Thoracic aorta (tissue), 2 donors: ENCODE results near the gene ANKRD49. TPM values are rescaled to one million over a fixed set of nuclear protein-coding genes. Genes with fewer than 3 reads are reported as not detected.
A peak's percentile ranks its signal among the peaks of the same experiment; 100 is the strongest.

Experiments
- ATAC-seq: fragments of 150-250 bp; one replicate; pipeline ENCODE4 v1.8.0; 2017; ENCODE audit warnings: low read depth; ENCODE audit not compliant: insufficient number of reproducible peaks, low FRiP score
- DNase-seq: peaks from one replicate; pipeline ENCODE4 v3.0.0-alpha.2; 2020; ENCODE audit warnings: low spot score
- H3K27ac ChIP-seq, 2 donors: fragments of 200-600 bp; sonication (generic); 1 replicate in 1 of 2; 2 replicates in 1 of 2; pipeline ENCODE4 v1.5.1; 2016; ENCODE audit warnings: mild to moderate bottlenecking in 2 of 2, moderate library complexity in 2 of 2
- H3K27me3 ChIP-seq: fragments of 200-600 bp; sonication (generic); replicated peaks from 2 replicates; pipeline ENCODE4 v1.6.0; 2016; ENCODE audit warnings: mild to moderate bottlenecking; ENCODE audit not compliant: insufficient read depth
- H3K36me3 ChIP-seq: fragments of 200-600 bp; sonication (generic); one replicate; pipeline ENCODE4 v1.5.1; 2016
- H3K4me1 ChIP-seq, 2 donors: fragments of 200-600 bp; sonication (generic); 1 replicate in 1 of 2; 2 replicates in 1 of 2; pipeline versions ENCODE4 v1.5.1 to v1.6.0; 2016; ENCODE audit warnings: low read depth in 2 of 2, mild to moderate bottlenecking in 1 of 2; ENCODE audit not compliant: control insufficient read depth in 1 of 2
- H3K4me3 ChIP-seq: fragments of 200-600 bp; sonication (generic); 2 replicates; pipeline ENCODE4 v1.5.1; 2016; ENCODE audit warnings: mild to moderate bottlenecking
- H3K9me3 ChIP-seq: fragments of 200-600 bp; sonication (generic); 2 replicates; pipeline ENCODE4 v1.5.1; 2016
- CTCF ChIP-seq: fragments of 200-600 bp; sonication (generic); IDR thresholded peaks from one replicate; pipeline ENCODE4 v1.5.1; 2019; ENCODE audit warnings: antibody characterized with exemption
- total RNA-seq, 2 donors: library from RNA; depleted of rRNA; stranded (reverse); fragments of >200 nt; gene quantifications; one replicate each; pipeline versions ENCODE4 v1.1.0 to v1.2.3, GENCODE V29; 2016

ANKRD49 gene
- total RNA-seq, 2 donors from 2014 or later: 18.8 to 20.8 TPM

DNA sequence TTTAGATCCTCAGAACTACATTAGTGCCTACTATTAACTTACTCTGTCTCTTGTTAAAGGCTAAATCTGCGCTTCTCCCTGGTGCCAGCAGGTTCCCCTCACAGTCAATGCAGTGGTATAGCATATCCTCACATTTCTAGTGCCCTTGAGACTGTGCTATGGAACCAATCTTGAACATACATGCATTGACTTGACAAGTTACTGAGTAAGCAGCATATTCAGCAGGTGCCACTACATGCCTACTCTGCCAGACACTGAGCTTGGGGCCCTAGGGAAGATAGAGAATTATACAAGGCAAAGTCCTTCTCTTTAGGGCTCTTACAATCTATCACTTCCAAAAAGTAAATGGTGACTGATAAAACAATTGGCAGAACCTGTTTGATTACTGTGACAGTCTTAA, 53.1 kb downstream of the ANKRD49 start:
- no peaks in the 10 kb centered on the region for H3K36me3 ChIP-seq
- TF ChIP-seq CTCF: no peak
- H3K4me1 ChIP-seq: peaks cover 42 to 61% of the 10 kb centered on the region in 2 donors
- H3K27ac ChIP-seq: no peak overlapping the region
- DNase-seq (no peak), ATAC-seq (no peak)
- no peaks in the 10 kb centered on the region for H3K9me3 ChIP-seq
- H3K4me3 ChIP-seq: peak overlapping the region; percentile 92
- H3K27me3 ChIP-seq: no peaks in the 10 kb centered on the region

GRCh38 chr11:94549146-94549545, 55.4 kb downstream of the ANKRD49 start:
- H3K4me1 ChIP-seq: peaks cover 32 to 47% of the 10 kb centered on the region in 2 donors
- no peaks in the 10 kb centered on the region for H3K9me3 ChIP-seq
- no peak overlapping the region for H3K27ac ChIP-seq
- H3K4me3 ChIP-seq: peak overlapping the region; percentile 19
- no peak for DNase-seq
- H3K36me3 ChIP-seq: no peaks in the 10 kb centered on the region
- no peak for ATAC-seq
- H3K27me3 ChIP-seq: no peaks in the 10 kb centered on the region
- no peak for TF ChIP-seq CTCF

Other genes starting within 250 kb of the ANKRD49 start
- not detected for gene IZUMO1R, start 189.4 kb upstream of the ANKRD49 start, total RNA-seq
- gene GPR83, start 92.6 kb upstream of the ANKRD49 start, total RNA-seq: under 1 TPM in 1 of 2 donors, not detected in 1; 0.27 TPM
- gene MRE11, start 140 bp upstream of the ANKRD49 start, total RNA-seq: 10 to 100 TPM in 1 of 2 donors, 1 to 10 TPM in 1; 7.9 to 12.6 TPM
- gene C11orf97, start 18.5 kb downstream of the ANKRD49 start, total RNA-seq: not detected
- 10 to 100 TPM; 14.1 to 23.4 TPM for gene FUT4, start 49.9 kb downstream of the ANKRD49 start, total RNA-seq
- gene PIWIL4, start 73.4 kb downstream of the ANKRD49 start, total RNA-seq: 10 to 100 TPM; 11.5 to 13.5 TPM